ENCODE data around the gene ANK2.

The ANK2 gene

DNA sequence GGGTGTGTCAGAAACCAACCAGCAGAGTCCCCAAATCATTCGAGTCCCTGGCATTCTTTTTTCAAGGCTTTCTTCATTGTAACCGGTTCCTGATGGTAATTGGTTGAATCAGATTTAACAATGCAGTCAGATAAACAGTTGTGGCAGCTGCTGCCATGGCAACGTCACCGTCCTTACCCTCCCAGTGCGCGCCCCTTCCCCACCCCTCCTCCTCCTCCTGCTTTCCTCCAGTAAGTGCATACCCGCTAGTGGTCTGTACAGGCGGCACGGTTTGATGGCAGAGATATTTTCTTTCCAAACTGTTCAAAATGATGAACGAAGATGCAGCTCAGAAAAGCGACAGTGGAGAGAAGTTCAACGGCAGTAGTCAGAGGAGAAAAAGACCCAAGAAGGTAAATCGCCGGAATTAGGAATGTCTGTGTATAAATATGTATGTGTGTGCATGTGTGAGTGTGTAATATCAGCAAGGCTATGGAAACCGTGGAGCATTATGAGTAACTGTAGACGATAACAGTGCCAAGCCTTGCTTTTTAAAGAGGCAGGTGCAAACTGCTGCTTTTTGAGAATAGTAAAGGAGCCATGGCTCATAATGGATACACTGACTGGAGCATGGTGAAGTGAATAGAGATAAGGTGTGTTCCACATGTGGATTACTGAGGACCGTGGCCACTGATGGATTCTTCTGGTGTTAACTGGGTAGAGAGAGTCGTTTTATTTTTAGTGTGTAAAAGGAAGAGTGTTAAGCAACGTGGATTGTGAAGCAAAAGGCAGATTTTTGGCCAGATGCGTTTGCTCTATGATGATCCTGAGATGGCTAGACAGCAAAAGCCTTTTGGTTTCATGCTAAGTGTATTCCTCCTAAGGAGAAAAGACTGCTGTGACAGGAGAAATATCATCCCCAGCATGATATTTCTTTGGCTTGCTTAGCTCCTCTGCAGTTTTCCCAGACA is at the start of gene ANK2:
Gene ANK2 (plus strand): TSS at position 233 of the 950 bp plus-strand sequence. CDS start 76 bp downstream, at position 309.
- no peak for DNase-seq

DNA sequence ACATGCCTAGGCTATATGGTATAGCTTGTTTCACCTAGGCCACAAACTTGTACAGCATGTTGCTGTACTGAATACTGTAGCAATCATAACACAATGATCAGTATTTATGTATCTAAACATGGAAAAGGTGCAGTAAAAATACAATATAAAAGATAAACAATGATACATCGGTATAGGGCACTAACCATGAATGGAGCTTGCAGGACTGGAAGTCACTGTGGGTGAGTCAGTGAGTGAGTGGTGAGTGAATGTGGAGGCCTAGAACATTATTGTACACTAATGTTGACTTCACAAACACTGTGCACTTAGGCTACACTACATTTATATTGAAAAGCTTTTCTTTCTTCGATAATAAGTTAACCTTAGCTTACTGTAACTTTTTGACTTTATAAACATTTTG is 45.6 kb upstream of the ANK2 start:
- DNase-seq: no peak

DNA sequence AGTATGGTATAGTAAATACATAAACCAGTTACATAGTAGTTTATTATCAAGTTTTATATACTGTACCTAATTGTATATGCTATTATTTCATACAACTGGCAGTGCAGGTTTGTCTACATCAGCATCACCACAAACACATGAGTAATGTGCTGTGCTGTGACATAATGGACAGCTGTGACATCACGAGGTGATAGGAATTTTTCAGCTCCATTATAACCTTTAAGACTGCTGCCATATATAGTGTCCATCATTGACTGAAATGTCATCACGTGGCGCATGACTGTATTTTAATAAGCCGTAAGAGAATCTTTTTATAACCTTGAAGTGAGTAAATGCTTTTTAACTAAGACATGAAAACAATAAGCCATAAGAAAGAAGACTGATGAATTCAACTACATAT is 44.8 kb upstream of the ANK2 start:
- DNase-seq: no peak

DNA sequence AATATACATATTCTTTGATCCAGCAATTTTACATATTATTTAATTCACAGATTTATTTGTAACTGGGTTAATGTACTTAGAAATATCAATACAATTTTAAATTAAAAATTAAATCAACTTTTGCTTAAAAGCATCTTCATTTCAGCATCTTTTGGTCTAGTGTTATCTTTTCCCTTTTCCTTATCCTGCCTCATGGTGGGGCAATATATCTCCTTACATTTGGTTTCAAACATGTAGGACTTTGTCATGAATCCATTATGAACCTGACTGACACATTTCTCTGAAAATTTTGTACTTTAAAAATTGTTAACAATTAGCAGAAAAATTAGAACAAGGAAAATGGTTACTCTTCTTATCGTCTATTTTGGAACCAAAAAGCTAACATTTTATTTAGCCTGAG is 42.8 kb upstream of the ANK2 start:
- DNase-seq: no peak

DNA sequence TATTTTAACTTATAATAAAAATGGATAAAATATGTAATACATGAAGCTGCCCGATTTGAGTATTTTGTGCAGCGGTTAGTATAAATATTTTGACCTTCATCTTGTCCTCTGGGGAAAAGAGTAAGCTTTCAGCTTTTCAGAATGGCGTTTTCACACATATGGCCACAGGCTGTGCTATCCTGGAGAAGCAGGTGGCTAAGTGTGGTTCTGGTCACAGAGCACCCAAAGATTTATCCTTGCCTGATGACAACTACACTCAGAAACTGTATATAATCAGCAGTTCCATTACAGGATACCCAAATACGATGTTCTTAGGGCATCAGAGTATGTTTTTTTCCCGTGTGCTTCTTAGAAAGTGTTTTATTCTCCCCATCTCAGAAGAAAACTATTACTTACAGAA is 42.3 kb upstream of the ANK2 start:
- no peak for DNase-seq

DNA sequence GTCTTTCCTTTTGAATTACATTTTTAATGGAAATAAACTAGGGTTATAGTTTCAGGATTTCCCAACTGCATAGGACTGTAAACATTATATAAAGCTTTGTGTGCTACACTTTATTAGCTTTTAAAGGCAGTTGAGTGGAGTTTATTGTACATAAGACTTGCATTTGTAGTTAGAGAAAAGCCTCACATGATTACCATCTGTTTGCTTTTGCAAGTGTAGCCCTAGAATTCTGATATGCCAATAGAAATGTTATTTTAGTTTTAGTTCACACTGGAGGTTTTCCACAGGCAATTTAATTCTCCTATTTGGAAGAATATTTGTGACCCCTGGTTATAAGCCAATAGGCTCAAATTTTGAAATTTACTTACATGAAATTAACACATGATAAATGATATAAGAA is 41.3 kb upstream of the ANK2 start:
- no peak for DNase-seq

DNA sequence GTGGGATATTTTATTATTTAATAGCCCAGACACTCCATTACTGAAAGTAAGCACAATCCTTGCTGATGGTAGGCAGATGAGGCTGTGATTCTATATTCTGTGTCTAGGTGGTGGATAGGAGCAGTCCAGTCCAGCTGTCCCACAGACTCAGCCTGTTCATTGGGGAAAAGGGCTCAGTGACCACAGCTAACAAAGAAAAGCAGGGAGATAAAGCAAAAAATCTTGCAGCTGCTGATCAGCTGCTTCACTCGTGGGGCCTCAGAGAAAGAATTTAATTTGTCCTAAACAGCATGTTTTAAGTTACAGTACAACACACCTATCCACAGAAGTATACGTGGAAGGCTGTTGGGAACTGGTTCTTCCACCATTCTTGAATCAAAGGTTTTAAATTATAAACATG is 40.7 kb upstream of the ANK2 start:
- DNase-seq: no peak

DNA sequence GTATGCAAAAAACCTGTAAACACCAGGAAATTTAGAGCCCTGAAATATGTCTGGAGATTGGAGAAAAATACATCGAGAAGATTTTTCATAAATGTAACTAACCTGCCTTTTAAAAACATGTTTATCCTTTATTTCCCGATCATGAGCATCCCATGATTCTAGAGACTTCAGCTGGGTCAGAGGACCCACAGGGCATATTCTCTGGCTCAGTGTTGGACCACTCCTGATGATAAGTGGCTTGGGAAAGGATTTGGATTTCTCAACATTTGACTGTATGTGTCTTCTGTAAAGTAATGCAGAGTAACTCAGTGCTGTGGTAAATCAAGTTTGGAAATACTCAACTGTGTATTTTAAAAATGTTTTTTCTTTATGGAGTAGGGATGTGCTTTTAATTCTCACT is 40.0 kb upstream of the ANK2 start:
- DNase-seq: no peak

DNA sequence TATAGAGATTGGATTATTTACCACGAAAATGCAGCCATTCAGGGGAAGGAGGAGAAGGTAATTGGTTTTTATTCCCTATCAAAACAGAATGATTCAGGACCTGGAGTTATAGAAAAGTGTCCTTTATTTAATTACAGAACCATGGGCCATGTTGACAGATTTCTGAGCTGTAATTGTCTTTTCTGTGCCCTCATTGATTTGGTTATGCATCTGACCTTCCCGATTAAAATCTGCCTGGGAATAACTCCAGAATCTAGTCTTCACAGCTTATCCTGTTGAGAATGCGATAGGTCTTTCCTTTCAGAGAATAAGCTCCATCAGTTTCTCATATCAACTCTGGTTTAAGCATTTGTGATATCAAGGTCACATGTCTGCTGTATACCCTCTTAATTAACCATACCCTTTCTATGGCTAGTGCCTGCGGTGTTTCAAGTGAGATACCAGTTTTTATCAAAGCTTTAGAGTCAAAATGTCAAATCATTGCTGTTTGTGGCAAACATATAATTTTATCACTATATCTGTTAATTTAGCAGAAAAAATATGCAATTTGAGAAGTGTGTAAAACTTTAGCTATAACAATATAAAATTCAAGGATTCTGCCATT is 37.2 kb upstream of the ANK2 start:
- no peak for DNase-seq

DNA sequence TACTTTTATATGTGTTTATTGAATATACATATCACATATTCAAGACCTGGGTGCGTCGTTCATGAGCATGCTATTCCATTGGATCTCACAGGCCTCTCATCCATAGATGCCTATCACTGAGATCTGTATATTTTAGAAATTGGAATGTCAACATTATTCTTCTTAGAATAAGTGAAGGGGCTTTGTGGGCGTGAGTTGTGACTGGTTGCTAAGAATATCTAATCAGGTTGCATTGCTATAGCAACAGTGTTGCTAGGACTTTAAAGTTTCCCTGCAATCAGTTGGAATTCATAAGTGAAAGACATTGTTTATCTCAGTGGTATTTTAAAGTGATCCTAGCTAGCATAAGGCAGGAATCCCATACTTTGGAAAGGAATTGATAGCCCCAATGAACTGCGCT is 36.7 kb upstream of the ANK2 start:
- no peak for DNase-seq

DNA sequence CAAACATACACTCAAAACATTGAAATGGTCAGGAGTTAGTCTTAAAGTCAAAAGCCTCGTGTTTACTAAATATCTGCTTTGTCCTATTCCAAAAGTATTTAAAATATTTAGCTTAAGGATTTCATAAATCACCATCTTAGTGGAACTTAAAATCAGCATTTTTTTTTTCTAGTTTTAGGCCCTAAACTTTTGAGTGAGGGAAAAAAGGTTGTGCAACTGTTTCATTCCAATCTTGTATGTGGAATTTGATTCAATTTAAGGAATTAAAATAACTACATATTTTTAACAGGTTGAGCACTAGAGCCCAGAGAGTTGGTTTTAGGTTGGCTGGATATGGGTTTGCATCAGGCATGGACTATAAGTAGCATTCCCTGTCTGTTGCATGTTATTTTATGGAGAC is 35.7 kb upstream of the ANK2 start:
- DNase-seq: no peak

DNA sequence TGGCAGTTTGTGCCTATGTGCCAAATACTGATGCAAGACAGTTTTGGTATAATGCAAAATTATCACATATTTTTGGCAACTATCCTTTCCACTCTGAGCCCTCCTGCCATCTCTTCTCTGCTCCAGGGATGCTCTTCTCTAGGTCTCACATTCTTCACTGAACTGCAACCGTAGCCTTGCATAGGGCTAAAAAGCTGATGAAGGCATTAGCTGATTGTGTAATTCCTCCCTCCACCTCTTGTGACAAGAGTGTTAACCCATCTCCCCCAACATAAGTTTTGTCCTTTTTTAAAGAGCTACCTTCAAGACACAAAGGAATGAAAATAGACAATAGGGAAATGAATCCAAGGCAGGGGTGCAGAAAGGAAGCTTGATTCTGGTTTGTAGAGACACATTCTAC is 33.1 kb upstream of the ANK2 start:
- DNase-seq: no peak

DNA sequence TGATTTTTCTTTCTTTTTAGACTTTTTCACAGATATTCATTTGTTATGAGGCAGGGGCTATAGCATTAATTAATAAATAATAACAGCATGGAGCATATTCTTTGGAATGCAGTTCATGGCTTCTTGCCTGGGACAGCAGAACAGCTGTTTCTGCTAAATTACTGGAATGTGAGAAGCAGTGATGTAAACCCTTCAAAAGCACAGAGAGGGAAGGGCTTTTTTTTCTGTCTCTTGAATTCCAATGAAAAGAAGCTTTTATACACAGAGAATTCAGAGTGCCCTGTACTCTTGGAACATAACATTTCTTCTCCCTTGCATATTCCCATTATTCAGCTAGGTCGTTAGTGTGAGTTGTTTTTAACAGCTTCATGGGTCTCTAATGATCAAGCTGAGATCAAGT is 28.5 kb upstream of the ANK2 start:
- DNase-seq: no peak

DNA sequence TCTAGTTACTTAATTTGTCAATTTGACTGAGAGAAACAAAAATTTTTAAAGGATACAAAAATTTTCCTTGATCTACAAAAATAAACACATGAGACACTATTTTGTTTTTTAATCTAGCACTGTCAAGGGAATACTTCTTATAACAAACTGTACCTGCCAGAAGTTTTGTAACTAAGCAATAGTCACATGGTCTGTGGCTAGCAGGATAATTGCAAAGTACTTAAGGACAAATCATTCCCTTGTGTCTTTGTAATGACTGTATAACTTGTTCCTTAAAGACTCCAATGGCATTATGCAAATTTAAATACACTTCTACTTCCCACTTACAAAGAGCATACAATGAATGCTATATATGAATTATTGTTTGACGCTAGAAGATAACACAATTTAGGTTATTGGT is 25.1 kb upstream of the ANK2 start:
- no peak for DNase-seq

DNA sequence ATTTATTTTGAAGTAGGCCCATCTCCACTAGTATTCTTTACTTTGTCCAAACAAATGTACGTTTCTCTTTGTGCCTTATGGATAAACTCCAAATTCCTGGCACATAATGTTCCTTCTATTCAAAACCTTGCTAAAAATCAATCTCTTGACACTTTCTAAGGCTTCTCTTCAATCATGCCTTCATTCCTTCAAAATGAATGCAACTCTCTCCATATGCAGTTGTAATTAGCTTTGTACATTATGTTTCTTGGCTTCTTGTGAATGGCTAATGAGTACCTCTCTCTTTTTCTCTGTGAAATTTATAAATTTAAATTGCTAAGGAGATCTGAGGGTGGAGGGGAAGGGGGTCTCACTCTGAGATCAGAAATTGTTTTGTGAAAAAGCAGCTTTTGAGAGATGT is 24.0 kb upstream of the ANK2 start:
- no peak for DNase-seq

DNA sequence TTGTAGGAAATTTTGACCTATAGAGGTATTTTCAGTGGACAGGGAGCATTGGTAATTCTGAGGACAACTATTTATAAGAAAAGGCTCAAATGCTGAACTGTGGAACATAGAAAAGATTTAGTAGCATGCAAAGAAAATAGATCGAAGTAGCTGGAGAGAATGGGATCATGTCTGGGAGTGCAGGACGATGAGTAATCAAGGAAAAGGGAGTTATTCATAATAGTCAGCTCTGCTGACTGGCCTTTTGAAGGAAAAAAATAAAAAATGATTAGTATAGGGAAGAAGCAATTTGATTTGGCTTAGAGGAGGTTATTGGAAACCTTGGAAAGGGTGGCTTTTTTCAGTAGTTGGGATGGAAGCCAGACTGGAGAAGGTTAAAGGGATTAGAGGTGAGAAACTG is 22.9 kb upstream of the ANK2 start:
- DNase-seq: no peak

DNA sequence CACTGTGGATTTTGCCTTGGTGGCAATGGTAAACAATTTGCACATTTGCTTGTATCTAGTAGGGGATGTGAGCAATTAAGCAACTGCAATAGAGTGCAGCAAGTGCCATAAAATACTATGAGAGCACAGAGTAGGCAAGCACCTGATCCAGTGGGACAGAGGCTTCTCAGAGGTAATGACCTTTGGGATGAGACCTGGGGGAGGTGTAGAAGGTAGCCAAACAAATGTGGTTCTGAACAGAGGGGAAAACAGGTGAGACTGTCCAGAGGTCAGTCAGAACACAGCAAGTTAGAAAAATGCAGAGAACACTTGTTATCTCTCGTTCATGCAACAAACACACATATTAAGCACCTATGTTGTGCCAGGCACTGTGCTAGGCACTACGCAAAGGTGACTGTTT is 21.4 kb upstream of the ANK2 start:
- no peak for DNase-seq

DNA sequence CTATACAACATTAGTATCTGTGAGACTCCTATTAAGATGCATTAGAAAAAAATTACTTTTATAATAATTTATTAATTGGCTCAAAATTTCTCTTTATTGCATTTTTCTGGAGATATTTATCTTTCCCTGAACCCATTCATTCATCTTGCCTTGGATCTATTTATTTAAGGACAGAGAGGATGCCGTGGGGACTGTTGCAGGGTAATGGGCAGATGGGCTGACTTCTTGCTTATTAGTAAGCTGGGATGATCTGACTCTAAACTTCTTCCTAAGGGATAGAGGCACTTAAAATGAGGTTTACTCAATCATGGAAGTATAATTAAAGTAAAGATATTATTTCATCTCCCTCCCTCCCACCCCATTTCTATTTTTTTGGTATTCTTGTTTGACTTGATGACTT is 18.2 kb upstream of the ANK2 start:
- DNase-seq: no peak

DNA sequence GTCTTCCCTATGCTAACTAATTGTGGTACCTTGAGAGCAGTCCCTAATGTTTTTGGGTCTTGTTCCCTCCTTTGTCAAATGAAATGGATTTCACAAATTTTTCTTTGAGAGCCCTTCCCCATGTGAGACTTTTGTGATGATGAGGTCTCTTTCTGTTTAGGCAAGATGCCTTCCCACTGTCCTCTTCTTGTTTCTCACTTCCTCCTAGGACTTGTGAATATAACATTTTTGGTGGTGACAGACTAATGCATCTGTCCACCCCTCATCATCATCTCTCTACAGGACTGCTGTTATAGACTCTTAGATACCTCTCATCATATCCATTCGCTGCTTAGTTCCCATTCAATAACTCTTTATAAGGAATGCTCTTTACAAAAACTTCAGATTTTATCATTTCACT is 8.7 kb upstream of the ANK2 start:
- DNase-seq: no peak

DNA sequence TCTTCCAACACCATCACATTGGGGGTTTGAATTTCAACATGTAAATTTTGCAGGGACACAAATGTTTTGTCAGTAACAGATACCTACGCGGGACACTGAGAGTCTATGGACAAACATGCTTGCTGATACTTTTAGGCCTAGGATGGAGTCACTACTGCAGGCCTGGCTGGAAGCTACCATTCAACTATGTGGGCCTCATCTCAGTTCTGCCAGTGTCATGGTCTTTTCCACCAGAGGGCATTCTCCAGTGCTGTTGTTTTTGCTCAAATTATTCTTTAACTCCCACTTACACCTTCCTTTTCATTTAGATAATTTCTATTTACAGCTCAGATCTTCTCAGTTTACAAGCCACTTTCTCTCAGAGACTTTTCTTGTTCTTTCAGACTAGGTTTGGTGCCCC is 7.0 kb upstream of the ANK2 start:
- DNase-seq: no peak

DNA sequence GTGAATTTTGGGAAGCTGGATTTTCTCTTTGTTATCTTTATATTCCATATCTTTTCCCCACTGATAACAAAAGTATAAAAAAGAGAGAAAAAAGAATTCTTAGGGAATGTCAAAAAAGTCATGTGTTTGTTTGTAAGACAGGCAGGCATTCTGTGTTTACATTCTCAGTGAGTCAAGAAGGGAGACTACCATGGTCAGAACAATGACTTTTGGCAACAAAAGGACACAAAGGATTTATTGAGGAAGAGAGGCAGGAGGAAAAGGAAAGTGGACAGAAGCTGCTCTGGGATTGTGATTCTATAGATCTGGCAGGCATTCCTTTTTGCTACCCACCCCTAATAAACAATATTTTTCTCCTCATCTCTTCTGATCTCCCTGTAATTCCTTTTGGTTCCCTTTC is 5.9 kb upstream of the ANK2 start:
- DNase-seq: no peak

DNA sequence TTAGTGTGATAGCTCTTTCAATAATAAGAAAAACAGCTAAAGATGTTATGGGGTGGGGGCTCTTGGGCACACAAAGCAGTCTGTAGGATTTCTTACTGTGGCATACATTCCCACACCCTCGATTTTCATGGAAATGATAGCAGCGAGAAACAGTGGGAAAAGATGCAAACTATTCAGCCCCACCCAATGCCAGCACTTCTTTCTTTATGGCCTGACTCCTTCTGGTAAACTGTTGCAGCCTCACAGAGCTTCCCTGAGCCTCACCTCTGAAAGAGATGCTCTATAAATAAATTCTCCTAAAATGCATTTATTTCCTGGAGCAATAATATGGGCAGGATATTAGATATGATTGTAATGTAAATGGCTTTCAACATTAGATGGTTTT is 910 bp downstream of the ANK2 start:
- no peak for DNase-seq

DNA sequence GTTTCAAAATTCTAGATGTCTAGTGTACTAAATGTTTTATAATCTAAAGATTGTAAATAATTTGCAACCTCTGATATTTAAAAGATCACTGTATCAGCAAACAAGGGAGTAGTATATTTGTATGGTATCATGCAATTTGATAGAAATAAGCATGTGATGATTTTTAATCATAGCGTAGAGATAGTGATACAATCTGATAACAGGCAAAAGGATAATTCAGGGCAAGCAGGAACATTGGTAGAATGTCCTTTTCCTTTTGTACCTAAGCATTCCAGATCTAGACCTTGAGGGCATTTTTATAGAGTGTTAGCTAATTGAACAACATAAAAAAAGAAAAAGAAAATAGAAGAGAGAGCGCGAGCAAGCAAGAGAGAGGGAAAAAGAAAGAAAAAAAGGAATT is 1.4 kb downstream of the ANK2 start:
- DNase-seq: no peak

DNA sequence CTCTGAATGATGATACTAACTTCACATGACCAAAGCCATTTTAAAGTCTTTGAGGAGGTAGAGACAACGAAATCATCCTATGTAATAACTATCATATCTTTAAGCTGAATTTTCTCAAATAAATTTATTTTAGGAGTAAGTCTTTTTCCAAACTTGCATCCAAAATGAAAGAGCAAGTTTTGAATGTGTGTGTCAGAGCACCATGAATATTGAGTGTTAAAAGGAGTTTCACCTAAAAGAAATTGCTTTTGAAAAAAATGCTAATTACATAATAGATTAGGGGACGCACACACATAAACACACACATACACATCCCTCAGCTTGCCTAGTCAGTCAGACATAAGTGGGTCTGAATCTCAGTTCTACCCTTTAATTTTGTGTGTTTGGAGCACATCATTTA is 1.9 kb downstream of the ANK2 start:
- no peak for DNase-seq

All from CD4-positive, alpha-beta T cell treated with Interleukin-17A for 1 hour (primary cell).